ENCODE measurements around the gene NYAP1.

Gene NYAP1

DNA sequence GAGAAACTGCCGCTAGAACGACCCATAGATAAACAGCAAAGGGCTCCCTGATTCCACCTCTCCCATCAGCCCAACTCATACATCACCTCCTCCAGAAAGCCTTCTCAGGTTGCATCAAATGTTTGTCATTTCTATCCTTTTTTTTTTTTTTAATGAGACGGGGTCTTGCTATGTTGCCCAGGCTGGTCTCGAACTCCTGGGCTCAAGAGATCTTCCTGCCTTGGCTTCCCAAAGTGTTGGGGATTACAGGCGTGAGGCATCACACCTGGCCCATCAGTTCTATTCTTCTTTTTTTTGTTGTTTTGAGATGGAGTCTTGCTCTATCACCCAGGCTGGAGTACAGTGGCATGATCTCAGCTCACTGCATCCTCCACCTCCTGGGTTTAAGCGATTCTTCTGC lies 26.7 kb upstream of the NYAP1 start:
- DNase-seq (ENCODE audit: low spot score), result no peak

DNA sequence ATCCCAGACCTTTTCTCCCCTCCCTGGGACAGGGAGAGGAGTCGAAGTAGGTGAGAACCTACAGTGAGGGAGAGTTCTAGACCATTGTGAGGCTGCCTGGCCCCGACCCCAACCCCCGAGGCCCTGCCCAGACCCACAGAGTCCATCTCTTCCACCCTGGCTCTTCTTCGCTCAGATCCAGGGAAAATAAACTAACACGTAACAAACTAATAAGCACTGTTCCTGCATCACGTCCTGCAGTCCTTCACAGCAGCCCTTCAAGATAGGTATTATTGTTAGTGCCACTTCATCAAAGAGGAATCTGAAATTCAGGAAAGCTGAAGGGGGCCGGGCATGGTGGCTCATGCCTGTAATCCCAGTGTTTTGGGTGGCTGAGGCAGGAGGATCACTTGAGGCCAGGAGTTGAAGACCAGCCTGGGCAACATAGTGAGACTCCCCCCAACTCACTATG lies 19.5 kb upstream of the NYAP1 start, which contains the start of gene SPACDR:
SPACDR (minus strand) TSS at position 51 of the 451 bp plus-strand sequence. CDS start 235 bp downstream, outside the sequence.
- no peak for DNase-seq (ENCODE audit: low spot score)

DNA sequence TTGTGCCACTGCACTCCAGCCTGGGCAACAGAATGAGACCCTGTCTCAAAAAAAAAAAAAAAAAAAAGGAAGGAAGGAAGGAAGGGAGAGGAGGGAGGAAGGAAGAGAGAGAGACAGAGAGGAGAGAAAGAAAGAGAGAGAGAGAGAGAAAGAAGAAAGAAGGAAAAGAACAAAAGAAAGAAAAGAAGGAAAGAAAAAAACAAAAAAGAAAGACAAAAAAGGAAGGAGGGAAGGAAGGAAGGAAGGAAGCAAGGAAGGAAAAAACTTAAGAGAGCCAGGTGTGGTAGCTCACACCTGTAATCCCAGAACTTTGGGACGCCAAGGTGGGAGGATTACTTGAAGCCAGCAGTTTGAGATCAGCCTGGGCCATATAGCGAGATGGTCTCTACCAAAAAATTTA lies 18.9 kb upstream of the NYAP1 start:
- DNase-seq (ENCODE audit: low spot score), result no peak

DNA sequence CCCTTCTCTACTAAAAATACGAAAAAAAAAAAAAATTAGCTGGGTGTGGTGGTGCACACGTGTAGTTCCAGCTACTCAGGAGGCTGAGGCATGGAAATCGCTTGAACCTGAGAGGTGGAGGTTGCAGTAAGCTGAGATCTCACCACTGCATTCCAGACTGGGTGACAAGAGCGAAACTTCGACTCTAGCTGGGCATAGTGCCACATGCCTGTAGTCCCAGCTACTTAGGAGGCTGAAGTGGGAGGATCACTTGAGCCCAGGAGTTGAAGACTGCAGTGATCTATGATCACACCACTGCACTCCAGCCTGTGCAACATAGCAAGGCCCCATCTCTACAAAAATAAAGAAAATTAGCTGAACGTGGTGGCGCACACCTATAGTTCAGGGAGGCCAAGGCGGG lies 18.4 kb upstream of the NYAP1 start:
- no peak for DNase-seq (ENCODE audit: low spot score)

DNA sequence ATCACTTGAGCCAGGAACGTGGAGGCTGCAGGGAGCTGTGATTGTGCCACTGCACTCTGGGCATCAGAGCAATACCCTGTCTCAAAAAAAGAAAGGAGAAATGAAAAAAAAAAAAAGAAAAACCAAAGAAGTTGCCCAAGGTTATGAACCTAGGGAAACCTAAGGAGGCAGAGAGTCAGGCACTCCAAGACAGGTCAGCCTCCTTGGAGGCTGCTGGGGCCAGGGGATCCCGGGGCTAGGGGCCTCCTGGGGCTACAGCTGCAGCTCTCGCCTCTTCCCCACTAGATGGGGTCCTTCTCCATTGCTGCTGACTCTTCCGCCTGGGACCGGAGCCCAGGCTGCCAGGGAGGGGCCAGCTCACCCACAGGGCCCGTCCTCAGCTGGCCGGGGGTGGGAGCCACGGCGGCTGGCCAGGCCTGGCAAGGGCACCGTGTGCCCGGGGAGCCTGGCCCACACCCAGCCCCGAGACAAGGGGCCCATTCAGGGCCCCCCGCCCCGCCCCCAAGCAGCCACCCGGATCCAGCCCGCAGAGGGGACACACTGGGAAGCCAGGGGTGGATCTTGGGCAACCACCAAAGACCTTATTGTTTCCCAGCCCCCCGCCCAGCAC lies 17.9 kb upstream of the NYAP1 start:
- peak; percentile 91 for DNase-seq (ENCODE audit: low spot score)

DNA sequence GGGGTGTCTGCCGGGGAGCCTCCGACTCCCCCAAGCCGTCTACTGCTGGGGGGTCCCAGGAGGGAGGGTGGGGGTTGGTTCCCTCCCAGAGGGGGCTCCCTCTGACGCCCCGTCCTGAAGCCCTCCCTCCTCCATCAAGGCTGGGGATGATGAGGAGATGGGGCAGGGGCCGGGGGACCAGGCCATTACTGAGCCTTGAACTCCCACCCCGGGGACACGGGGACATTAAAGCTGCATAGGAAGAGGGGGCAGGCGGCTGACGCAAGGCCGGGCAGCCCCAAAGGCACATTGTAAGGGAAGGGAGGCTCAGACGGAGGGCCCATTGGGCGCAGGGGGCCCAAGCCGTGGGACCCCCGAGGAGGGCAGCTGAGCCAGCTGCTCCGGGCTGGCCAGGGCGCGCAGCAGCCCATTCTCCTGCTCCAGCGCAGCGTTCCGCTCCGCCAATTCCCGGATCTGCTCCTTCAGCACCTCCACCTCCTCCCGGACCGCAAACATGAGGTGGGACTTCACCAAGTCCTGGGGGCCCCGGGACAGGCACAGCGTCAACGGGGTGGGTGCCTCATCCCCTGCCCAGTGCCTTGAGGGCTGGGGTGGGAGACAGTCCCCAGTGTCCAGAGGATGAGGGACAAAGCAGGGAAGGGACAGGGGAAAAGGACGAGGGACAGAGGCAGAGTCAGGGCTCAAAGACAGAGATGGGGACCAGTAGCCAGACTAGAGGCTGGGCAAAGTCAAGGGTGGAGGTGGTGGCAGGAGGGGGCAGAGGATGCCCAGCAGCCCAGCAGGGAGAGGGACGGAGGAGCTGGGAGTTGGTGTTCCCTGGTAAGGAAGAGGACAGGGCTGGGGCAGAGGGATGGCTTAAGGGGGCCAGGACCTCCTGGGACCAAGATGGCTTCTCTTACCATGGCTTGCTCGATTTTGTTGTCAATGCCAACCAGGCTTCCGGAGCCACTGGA lies 16.8 kb upstream of the NYAP1 start:
- DNase-seq (ENCODE audit: low spot score), result no peak

DNA sequence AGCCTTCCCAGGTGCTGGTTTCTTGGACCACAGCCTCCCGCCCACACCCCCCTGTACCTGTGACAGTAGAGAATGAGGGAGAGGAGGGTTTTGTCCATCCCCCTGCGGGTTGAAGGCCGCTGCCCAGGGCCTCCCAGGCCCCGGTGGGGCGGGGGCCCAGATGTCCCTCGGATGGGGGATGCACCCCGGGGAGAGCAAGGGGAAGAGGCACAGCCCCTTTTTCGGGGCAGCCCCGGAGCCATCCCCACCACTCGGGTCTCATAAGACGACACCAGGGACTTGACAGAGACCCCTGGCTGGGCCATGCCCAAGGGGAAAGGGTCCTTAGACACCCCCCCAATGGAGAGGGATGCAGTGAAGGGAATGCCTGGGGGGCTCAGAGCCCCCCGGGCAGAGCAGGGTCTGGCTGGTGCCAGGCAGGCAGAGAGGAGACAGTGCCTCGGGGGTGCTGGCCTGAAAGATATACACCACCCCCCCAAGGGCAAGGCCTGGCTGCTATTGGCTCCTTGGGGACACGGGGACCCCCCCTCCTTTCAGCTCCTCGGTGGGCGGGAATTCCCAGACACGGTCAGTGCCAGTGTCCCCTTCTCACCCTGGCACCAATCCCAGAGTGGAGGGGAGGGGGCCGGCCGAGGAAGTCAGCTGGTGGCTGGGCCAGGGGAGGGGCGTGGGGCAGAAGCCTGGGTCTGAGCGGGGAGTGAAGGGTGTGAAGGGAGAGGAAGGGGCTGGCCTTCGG lies 15.9 kb upstream of the NYAP1 start:
- DNase-seq (ENCODE audit: low spot score), result no peak

DNA sequence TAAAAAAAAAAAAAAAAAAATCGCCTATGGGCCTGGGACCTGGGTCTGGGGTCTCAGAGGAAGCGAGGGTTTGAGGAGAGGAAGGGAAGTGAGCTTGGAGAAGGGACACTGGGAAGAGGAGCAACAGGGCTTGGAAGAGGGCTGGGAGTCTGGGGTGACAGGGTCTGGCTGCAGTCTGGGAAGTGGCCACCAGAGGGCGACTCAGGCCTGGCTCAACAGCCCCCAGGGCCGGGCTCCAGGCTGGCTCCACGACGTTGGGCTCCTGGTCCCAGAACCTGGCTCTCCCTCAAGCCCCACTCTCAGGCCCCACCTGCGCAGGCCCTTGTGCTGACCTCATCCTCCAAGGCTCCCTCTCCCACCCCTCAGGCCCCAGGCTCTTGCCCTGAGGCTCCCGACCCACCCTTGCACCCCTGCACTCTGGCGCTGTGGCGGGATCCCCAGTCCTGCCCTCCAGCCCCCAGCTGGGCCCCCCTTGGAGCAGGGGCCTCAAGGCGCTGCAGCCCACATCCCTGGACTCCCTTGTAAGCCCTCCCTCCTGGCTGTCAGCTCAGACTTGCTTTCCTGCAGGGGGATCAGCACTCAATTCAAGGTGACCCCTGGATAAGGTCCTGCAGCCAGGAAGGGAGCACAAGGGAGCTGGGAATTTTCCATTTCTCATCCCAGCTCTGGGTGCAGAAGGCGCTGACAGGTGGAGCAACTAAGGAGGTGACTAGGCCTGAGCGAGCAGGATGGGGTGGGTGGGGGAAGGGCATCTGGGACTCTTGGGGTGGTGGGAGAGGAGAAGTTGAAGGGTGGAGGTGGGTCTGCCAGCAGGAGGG lies 14.3 kb upstream of the NYAP1 start:
- peak; percentile 91 for DNase-seq (ENCODE audit: low spot score)

DNA sequence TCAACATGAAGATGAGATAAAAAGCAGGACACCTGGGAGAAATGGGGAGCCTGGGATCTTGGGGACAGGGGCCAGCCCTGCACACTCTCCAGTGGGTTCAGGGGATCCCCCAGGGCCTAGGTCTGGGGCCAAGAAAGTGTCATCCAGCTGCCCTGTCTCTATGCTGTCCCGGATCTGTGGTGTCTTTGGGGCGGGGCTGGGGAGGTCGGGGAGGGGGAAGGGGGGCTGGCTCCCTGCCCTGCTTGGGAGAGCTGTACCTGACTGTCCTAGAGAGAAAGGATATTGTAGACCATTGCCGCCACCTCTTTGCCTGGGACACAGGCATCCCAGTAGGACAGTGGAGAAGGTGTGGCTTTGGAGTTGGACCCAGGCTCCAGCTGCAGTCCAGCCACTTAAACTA lies 12.7 kb upstream of the NYAP1 start:
- no peak for DNase-seq (ENCODE audit: low spot score)

DNA sequence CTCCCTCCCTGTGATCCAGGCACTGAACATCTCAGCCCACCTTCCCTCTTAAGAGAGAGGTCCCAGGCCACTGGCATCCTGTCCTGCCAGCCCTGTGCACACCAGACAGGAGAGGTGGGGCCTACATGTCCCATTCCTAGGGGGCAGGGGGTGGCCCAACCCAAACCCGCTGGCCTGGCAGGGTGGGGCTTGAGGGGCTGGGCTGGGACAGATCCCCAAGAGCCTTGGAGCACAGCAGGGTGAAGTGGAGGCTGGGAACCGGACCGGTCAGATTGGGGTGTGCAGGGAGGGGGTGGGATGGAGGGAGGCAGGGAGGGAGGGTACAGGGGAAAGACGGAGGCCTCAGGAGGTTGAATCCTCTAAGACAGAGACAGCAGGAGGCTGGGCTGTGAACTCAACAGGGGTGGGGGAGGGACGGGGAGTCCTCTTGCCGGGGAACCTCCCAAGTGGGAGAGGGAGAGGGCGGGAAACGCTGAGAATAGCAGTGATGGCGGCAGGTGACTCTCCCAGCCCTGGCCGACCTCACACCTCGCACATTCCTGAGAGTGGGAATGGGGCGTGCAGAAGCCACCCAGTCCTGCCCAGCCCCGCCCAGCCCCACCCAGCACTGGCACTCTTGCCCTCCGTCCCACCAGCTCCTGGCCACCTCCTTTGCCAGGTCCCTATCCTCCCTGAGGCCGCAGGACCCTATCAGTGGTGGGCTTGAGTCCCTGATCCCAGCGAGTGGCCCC lies 11.4 kb upstream of the NYAP1 start:
- no peak for DNase-seq (ENCODE audit: low spot score)

DNA sequence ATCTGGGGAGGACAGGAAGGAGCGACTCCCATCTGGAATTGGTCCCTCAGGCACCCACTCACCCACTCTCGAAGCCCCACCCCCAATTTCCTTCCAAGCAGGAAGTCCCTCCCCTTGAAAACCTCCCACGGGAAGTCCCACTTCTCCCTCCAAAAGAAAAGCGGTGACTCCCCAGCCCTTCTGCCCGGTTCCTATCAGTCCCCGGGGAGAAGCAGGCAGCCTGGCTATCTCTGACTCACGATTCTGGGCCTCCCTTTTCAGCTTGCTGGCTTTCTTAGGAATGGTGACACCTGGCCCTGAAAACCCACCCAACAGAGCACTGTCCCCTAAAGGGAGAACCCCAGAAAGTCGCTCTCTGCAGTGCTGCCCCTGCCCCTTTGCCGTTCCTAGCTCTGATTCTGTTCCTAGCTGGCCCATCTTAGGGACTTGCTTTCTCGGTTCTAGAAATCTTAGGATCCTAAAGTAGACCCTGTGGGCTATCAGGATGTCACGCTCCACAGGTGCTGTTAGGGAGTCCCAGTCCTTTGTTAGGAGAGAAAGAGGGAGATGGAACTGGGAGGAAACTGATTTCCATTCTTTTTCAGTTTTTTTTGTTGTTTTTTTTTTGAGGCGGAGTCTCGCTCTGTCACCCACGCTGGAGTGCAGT lies 10.8 kb upstream of the NYAP1 start:
- DNase-seq (ENCODE audit: low spot score), result peak; percentile 40

DNA sequence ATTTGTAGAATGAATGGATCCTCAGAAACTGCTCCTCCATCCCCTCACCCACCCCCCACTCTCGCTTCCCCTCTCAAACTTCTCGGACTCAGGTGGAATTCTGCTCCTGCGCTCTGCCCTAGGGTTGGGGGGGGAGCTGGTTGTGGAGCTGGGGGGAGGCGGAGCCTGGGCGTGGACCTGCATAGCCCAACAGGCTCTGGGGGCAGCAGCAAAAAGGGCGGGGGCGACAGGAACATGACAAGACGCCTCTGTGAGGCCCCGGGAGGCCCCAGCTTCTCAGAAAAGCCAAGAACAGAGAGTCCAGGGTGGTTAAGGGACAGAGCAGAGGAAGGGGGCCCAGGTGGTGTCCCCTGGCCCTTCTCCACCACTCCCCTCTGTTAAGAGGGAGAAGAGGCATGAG lies 8.2 kb upstream of the NYAP1 start:
- DNase-seq (ENCODE audit: low spot score), result no peak

DNA sequence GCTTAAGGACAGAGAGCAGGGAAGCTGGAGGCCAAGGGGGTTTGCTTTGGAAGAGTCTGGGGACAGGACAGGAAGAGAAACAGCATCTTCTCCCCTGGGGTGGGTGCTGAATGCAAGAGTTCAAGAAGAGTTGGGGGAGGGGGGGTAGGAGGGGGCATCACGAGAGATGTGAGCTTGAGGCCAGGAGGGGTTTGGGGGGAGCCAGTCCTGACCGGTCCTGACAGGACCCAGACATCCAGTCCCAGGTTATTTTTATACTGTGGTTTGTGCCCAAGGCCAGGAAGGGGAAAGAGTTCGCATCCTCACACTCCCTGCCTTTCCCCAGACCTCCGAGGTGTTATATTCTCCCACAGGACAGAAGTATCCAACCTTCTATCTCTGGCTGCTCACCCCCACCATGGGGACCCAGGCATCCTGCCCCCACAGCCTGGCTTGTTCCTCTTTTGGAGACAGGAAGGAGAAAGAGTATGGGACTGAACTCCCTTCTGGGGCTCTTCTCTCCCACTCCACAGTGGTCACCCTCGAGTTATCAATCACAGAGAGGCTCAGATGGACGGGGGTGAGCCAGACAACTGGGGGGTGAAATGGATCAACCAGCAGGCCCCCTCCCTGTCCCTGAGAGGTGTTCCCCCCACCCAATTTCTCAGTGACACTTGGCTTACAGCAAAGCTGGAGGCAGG lies 7.5 kb upstream of the NYAP1 start:
- no peak for DNase-seq (ENCODE audit: low spot score)

DNA sequence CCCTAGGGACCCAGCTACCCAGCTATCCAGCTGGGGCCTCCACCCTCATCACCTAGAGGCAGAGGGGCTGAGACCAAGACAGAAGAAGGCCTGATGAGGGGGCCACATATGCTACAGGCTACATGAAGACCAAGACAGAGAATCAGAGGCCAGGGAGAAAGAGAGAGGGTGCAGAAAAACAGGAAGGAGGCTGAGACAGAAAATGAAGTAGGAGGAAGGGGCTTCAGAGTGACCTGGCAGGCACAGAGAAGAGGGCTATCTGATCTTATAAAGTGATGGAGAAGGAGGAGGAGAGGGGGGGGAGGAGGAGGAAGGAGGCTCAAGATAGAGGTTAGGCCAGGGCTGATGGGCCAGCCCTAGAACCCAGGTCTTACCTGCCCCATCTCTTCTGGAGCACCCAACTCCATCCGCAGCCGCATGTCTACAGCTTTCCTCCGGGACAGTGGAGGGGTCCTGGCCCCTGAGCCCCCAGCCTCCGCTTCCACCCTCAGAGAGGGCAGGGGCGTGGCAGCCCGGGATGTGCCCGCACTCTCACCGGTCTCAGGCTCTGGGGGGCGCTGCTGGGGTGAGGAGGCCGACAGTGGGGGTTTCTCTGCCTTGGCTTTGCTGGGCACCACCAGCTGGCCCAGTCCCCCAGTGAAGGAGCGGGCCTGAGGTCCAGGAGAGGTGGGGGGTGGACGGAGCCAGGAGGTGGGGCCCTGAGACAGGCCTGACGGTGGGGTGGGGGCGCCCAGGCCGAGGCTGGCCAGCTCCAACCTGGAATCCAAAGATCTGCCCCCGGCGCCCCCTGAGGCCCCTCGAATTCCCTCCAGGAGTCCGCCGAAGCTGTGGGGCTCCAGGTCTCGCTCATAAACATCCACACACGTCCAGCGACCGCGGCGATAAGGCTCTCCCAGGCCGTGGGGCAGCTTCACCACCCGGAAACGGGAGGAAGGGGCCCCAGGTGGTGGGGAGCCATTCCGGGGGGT lies 6.5 kb upstream of the NYAP1 start:
- DNase-seq (ENCODE audit: low spot score), result no peak

DNA sequence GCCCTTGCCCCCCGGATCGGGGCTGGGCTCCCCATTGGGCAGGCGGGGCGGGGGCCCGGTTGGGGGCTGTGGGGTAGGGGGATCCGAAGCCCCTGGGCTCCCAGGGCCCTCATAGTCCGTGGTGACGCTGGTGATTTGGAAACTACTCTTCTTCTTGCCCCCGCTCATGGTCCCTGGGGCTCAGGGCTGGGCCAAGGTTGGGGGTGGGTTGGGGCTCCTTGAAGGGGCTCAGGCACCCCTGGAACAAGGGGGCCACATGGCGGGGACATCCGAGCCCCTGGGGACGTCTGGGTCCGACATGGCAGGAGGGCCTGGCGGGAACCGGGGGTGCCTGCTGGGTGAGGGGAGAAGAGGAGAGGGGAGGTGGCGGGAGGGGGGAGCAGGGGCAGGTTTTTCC lies 5.9 kb upstream of the NYAP1 start:
- no peak for DNase-seq (ENCODE audit: low spot score)

DNA sequence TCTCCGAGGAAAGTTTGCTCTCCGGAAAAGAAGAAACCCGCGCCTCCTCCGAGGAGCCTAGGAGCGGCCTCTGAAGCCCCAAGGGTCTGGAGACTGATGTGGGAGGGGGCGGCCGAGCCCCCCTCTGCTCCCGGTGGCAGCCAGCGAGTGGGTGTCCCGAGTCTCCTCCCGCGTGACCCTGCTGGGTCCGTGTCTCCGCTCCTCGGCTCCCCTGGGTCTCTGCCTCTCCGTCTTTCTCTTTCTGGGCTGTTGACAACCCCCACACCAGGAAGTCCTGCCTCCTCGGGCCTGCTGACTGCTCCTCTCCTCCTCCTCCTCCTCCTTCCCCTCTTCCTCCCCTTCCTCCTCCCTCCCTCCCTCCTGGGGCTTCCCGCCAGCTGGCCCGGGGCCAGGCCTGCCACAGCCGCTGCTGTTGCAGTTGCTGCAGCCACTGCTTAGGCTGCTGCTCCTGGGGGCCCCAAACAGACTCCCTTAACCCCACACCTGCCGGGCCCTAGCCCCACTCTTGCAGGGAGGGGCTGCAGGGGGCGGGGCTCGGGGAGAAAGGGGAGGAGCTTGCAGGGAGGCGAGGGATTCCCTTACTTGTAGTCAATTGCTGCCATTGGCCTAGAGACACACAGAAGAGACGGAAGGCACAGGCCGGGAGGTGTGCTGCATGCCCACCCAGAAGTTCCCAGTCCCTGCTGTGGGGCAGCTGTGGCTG lies 4.6 kb upstream of the NYAP1 start, which contains the start of gene TSC22D4:
TSC22D4 (minus strand) TSS at position 257 of the 703 bp plus-strand sequence. CDS start 1,176 bp downstream, outside the sequence.
- DNase-seq (ENCODE audit: low spot score), result peak; percentile 92

DNA sequence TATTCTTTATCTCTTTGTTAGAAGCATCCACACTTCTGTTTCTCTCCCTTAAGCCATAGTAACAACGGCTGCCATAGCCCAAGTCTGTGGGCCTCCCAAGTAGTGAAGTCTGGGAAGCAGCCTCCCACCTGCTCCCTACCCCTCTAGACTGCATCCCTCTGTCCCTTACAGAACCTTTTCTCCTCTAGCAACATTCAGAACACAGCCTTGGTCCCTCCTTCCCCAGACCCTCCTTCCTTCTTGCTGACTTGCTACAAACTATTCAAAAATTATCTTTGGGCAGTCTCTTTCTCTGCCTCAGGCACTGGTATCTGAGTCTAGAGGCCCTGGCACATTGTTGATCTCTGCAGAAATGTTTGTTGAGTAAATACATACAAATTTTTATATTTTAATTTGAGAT lies 2.3 kb upstream of the NYAP1 start:
- DNase-seq (ENCODE audit: low spot score), result no peak

DNA sequence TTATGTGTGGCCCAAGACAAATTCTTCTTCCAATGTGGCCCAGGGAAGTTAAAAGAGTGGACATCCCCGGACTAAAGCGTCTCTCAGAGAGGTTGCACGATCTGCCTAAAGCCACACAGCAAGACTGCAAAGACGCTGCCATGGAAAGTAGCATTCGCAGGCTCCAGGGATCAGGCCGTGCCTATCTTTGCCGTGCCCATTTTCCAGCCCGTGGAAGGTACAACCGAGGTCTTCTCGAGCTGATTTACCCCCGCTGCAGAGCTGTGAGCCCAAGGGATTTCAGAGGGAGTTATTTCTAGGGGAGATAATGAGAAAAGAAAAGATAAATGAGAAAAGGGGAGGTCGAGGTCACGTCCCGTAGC lies 1.0 kb upstream of the NYAP1 start:
- DNase-seq (ENCODE audit: low spot score), result no peak

Measured in AG08395 (cell line).